GM18868 (cell line): ENCODE results near the gene MGAT4B.

Source experiments
- ATAC-seq: cut with Tn5 transposase; IDR thresholded peaks from one replicate; pipeline ENCODE4 v1.9.1; 2021; ENCODE audit warnings: mild to moderate bottlenecking, moderate library complexity; ENCODE audit not compliant: unreplicated experiment

MGAT4B gene

GRCh38 chr5:179827680-179828079 is 21.0 kb upstream of the MGAT4B start:
- ATAC-seq: no peak

- ATAC-seq: no peak
Measured at GRCh38 chr5:179825655-179826182, 19.1 kb upstream of the MGAT4B start.

- no peak for ATAC-seq
Measured at GRCh38 chr5:179824745-179825112, 18.1 kb upstream of the MGAT4B start.

GRCh38 chr5:179823937-179824744 is 17.5 kb upstream of the MGAT4B start:
- ATAC-seq: no peak

GRCh38 chr5:179822444-179822990 is 15.9 kb upstream of the MGAT4B start:
- ATAC-seq: no peak

GRCh38 chr5:179822059-179822432 is 15.4 kb upstream of the MGAT4B start:
- ATAC-seq: no peak

GRCh38 chr5:179821298-179822058 is 14.8 kb upstream of the MGAT4B start:
- ATAC-seq: peak; percentile 43

GRCh38 chr5:179820483-179821297 is 14.0 kb upstream of the MGAT4B start, which contains the start of gene SQSTM1:
Gene SQSTM1 (plus strand): TSS chr5:179820905. CDS start chr5:179820937, 32 bp downstream.
- peak; percentile 51 for ATAC-seq

- ATAC-seq: no peak
Measured at GRCh38 chr5:179820127-179820482, 13.4 kb upstream of the MGAT4B start.

- ATAC-seq: no peak
Measured at GRCh38 chr5:179819296-179820126, 12.8 kb upstream of the MGAT4B start.

GRCh38 chr5:179818746-179819295 is 12.2 kb upstream of the MGAT4B start:
- ATAC-seq: peak; percentile 62

- ATAC-seq: no peak
Measured at GRCh38 chr5:179817890-179818745, 11.5 kb upstream of the MGAT4B start.

GRCh38 chr5:179817470-179817840 is 10.8 kb upstream of the MGAT4B start:
- ATAC-seq: no peak

- no peak for ATAC-seq
Measured at GRCh38 chr5:179816796-179817469, 10.3 kb upstream of the MGAT4B start.

GRCh38 chr5:179816401-179816795 is 9.7 kb upstream of the MGAT4B start:
- ATAC-seq: no peak

- no peak for ATAC-seq
Measured at GRCh38 chr5:179815491-179816249, 9.0 kb upstream of the MGAT4B start.

- ATAC-seq: no peak
Measured at GRCh38 chr5:179814090-179814489, 7.4 kb upstream of the MGAT4B start.
